Esophagus squamous epithelium (tissue), 4 donors: ENCODE measurements around the gene DYNAP.

Experiments
- POLR2A ChIP-seq, 4 donors: fragments of 450-650 bp; IDR thresholded peaks; one replicate each; pipeline ENCODE4 v1.6.1; 2017; ENCODE audit warnings: antibody characterized with exemption in 4 of 4, mild to moderate bottlenecking in 4 of 4, moderate library complexity in 3 of 4
- TF ChIP-seq, protein P1 (sequence below), 6 experiments: fragments of 450-650 bp in 4 of 6; fragments of 200-600 bp in 2 of 6; sonication (generic) in 2 of 6; IDR thresholded peaks; one replicate each; pipeline ENCODE4 v1.5.1; 2016 to 2019; ENCODE audit warnings: antibody characterized with exemption in 6 of 6, mild to moderate bottlenecking in 4 of 6, moderate library complexity in 4 of 6

- TF ChIP-seq, protein P1, sequence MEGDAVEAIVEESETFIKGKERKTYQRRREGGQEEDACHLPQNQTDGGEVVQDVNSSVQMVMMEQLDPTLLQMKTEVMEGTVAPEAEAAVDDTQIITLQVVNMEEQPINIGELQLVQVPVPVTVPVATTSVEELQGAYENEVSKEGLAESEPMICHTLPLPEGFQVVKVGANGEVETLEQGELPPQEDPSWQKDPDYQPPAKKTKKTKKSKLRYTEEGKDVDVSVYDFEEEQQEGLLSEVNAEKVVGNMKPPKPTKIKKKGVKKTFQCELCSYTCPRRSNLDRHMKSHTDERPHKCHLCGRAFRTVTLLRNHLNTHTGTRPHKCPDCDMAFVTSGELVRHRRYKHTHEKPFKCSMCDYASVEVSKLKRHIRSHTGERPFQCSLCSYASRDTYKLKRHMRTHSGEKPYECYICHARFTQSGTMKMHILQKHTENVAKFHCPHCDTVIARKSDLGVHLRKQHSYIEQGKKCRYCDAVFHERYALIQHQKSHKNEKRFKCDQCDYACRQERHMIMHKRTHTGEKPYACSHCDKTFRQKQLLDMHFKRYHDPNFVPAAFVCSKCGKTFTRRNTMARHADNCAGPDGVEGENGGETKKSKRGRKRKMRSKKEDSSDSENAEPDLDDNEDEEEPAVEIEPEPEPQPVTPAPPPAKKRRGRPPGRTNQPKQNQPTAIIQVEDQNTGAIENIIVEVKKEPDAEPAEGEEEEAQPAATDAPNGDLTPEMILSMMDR (IDR thresholded peaks at IDR 0.05) = no peak
- TF ChIP-seq POLR2A (IDR thresholded peaks at IDR 0.05) = no peak
These were observed 5.3 kb upstream of the DYNAP start for GRCh38 chr18:54585743-54586142.
